ENCODE data around the gene RNF217.

Gene RNF217

DNA sequence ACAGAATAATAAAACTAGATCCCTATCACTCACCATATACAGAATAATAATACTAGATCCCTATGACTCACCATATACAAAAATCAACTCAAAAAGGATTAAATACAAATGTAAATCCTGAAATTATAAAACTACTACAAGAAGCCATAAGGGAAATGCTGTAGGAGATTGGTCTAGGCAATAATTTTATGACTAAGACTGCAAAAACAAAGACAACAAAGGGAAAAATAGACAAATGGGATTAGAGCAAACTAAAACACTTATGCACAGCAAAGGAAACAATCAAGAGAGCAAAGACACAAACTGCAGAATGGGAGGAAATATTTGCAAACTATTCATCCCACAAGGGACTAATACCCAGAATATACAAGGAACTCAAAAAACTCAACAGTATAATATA, 4.1 kb upstream of the RNF217 start:
- no peak for DNase-seq (ENCODE audit: low read depth in 1 of 2, low spot score in 1 of 2)
- Histone ChIP-seq H3K27ac (replicated peaks) (no peak overlapping the region), H3K4me3 (replicated peaks; ENCODE audit: insufficient read depth, low read length) (no peak overlapping the region), H3K27me3 (ENCODE audit: insufficient read depth, poor library complexity, severe bottlenecking) (peaks cover 15% of the 10 kb centered on the region)
- TF ChIP-seq GABPA (IDR thresholded peaks at IDR 0.05; ENCODE audit: low read depth): no peak
- TF ChIP-seq REST (IDR thresholded peaks at IDR 0.05; ENCODE audit: insufficient replicate concordance, low read depth): no peak
- TF ChIP-seq POLR2AphosphoS5 (IDR thresholded peaks at IDR 0.05; ENCODE audit: low read depth): no peak
- no peak for TF ChIP-seq SPI1 (IDR thresholded peaks at IDR 0.05; ENCODE audit: borderline replicate concordance, low read depth)
- TF ChIP-seq, protein P1, sequence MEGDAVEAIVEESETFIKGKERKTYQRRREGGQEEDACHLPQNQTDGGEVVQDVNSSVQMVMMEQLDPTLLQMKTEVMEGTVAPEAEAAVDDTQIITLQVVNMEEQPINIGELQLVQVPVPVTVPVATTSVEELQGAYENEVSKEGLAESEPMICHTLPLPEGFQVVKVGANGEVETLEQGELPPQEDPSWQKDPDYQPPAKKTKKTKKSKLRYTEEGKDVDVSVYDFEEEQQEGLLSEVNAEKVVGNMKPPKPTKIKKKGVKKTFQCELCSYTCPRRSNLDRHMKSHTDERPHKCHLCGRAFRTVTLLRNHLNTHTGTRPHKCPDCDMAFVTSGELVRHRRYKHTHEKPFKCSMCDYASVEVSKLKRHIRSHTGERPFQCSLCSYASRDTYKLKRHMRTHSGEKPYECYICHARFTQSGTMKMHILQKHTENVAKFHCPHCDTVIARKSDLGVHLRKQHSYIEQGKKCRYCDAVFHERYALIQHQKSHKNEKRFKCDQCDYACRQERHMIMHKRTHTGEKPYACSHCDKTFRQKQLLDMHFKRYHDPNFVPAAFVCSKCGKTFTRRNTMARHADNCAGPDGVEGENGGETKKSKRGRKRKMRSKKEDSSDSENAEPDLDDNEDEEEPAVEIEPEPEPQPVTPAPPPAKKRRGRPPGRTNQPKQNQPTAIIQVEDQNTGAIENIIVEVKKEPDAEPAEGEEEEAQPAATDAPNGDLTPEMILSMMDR (IDR thresholded peaks at IDR 0.05; ENCODE audit: insufficient read depth, low read length): no peak

- no peak overlapping the region for H3K27ac ChIP-seq (replicated peaks)
- peaks cover 18% of the 10 kb centered on the region for H3K27me3 ChIP-seq (ENCODE audit: insufficient read depth, poor library complexity, severe bottlenecking)
- no peak for DNase-seq (ENCODE audit: low read depth in 1 of 2, low spot score in 1 of 2)
- H3K4me3 ChIP-seq (replicated peaks; ENCODE audit: insufficient read depth, low read length): no peak overlapping the region
- TF ChIP-seq, protein P1 (IDR thresholded peaks at IDR 0.05; ENCODE audit: insufficient read depth, low read length): no peak
- no peak for TF ChIP-seq REST (IDR thresholded peaks at IDR 0.05; ENCODE audit: insufficient replicate concordance, low read depth)
- no peak for TF ChIP-seq GABPA (IDR thresholded peaks at IDR 0.05; ENCODE audit: low read depth)
- no peak for TF ChIP-seq POLR2AphosphoS5 (IDR thresholded peaks at IDR 0.05; ENCODE audit: low read depth)
- TF ChIP-seq SPI1 (IDR thresholded peaks at IDR 0.05; ENCODE audit: borderline replicate concordance, low read depth): no peak
These were observed 3.4 kb upstream of the RNF217 start for GRCh38 chr6:124958759-124959354.

DNA sequence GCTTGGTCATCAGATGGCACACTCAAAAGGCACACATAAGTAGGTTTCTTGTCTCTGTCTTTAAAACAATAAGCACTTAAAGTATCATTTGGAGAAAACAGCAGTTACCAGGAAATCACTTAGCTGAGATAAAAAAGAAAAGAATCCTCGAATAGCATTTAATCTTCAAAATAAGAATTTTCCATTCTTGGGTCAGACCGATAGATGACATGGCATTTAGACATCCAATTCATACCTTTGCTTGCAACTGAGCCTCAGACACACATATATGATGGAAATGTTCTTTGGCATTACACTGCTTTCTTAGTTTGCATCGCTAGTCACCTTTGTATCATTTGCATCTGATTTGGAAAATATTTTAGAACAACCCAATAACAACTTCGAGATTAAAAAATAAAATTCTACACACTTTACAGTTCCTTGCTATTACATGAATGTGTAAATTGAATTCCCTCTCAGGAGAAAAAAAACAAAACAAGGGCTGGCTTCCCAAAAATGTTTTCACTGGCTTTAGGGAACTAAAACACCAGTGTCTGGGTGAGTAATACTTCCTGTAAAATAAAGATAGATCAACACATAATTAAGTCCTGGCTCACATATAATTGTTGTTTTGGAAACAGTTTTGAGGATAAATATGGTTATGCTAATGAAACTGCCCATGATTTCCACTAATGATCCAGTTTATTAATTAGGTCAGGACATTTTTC, 1.3 kb upstream of the RNF217 start:
- Histone ChIP-seq H3K4me3 (replicated peaks; ENCODE audit: insufficient read depth, low read length) (no peak overlapping the region), H3K27me3 (ENCODE audit: insufficient read depth, poor library complexity, severe bottlenecking) (peaks cover 21% of the 10 kb centered on the region), H3K27ac (replicated peaks) (no peak overlapping the region)
- TF ChIP-seq GABPA (IDR thresholded peaks at IDR 0.05; ENCODE audit: low read depth) (no peak), REST (IDR thresholded peaks at IDR 0.05; ENCODE audit: insufficient replicate concordance, low read depth) (no peak), POLR2AphosphoS5 (IDR thresholded peaks at IDR 0.05; ENCODE audit: low read depth) (no peak), SPI1 (IDR thresholded peaks at IDR 0.05; ENCODE audit: borderline replicate concordance, low read depth) (no peak)
- TF ChIP-seq, protein P1 (IDR thresholded peaks at IDR 0.05; ENCODE audit: insufficient read depth, low read length): no peak
- no peak for DNase-seq (ENCODE audit: low read depth in 1 of 2, low spot score in 1 of 2)
